ENCODE measurements around the gene IFI6.
"Not testable (repeated sequence)": the region's sequence is repeated elsewhere in the genome, so short reads cannot be mapped to it uniquely, and the experiment has no call there.

IFI6 gene

DNA sequence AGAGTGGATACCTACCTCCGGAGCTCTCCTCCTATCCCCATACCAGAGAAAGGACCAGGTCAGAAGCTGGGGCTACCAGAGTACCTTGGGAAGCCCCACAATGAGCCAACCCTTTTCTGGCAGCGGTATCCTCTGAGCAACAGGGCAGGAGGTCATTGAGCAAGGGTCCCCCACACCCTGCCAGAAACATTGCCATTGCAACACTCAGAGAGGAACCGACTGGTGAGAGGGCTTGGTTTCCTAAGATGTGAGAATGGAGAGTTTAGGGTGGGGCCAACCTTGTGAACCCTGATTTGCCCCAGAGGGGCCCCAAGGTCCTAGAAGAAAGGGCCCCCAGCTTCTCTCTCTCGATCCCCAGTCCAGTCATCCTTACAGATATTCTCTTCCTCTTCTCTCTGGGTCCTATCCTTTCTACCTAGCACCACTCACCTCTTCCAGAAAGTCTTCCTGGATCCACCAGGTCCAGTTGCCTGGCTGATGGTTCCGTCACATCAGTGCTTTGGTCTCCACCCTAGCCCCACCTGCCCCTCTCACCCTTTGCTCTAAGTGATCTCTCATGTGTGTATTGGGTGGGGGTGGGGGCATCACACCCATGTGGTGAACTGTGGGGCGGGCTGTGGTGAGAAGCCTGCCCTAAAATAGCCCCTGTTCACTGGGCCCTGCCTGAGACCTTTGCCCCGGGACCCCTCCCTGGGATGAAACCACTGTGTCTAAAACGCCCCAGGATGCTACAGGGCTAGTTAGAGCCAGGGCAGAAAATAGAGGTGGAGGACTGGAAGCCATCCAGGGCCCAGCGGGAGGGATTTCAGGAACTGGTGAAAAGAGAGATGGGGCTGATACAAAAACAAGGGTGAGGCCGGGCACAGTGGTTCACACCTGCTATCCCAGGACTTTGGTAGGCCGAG, 45.7 kb downstream of the IFI6 start:
- no peak for DNase-seq

GRCh38 chr1:27624467-27625178, 47.4 kb downstream of the IFI6 start:
- DNase-seq, result no peak

GRCh38 chr1:27623327-27624212, 48.4 kb downstream of the IFI6 start:
- no peak for DNase-seq

GRCh38 chr1:27622828-27623227, 49.2 kb downstream of the IFI6 start:
- no peak for DNase-seq

- DNase-seq, result no peak
Observed at GRCh38 chr1:27621051-27621920, 50.7 kb downstream of the IFI6 start.

GRCh38 chr1:27619782-27620438, 52.1 kb downstream of the IFI6 start:
- not testable (repeated sequence) for DNase-seq

DNA sequence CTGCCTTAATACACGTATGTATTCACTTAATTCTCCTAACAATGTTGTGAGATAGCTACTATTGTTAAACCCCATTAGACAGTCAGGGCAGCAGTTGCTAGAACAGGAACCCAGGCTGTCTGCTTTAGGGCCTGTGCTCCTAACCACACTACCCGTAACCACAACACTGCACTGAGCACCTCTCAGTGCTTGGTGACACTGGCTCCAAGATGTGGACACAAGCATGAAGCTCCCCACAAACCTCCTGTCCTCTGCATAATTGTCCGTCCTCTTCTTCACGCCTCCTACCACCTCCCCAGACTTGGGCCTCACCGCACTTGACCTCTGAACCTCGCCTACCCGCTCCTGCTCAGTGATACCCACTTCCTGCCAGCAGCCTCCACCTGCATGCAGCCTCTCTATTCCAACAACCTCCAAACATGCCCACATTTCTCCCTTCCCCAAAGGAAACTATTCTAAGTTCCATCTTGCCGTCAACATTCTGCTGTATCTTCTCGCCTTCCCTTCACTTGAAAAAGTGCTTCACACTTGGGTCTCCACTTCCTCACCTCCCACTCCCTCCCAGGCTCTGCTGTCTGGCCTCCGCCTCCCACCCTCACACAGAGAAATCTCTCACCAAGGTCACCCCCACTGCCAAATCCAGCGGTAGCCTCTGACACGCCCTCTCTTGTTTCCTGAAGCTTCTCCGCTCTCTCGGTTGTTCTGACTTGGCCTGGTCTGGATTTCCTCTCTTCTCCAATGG, 53.5 kb downstream of the IFI6 start:
- no peak for DNase-seq

DNA sequence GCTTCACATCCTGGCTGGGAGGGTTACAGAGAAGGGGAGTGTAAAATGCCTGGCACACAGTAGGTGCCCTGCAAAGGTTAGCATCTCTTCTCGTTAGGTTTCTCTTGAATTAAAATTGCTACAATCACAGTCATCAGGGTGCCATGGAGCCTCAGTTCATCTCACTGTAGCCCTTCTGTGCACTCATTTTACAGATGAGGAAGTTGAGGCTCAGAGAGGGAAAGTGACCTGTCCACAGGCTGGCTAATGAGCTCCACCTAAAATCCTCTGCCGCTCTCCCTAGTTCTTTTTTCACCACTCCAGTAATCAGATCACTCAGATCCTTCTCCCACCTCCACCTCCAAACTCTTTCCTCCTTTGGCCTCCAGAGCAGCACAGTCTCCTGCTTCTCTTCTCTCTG, 54.6 kb downstream of the IFI6 start:
- no peak for DNase-seq

DNA sequence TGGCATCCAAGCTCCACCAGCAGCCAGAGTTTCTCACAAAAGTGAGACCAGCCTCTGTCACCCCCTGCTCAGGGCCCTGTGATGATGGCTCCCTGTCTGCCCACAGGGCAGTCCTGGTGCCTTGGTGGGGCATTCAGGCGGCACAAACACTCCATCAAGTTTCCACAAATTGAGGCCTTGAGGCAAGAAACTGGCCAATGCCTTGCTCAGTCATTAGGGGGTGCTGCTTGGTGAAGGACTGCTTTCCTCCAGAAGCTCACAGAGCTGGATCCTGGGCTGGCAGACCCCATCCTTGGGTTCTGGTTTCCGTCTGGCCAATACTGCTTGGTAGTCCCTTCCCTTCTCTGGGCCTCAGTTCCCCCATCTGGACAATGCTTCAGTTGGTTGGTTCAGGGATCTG, 55.6 kb downstream of the IFI6 start:
- no peak for DNase-seq
